ENCODE data around the gene CDK5RAP2. TPM values are rescaled to one million over a fixed set of nuclear protein-coding genes. Genes with fewer than 3 reads are reported as not detected.

CDK5RAP2 gene
- total and polyA plus RNA-seq, 10 of the 15 experiments (the other 5 are each of a cell fraction or from before 2014, with no cell fraction given), result 16.2 to 53.5 (median 34.5) TPM

- H3K79me2 ChIP-seq (ENCODE audit: control insufficient read depth, insufficient read depth, low read length), result no peaks in the 10 kb centered on the region
- H3K9me3 ChIP-seq (replicated peaks; ENCODE audit: control insufficient read depth, insufficient read depth, low read length), result no peaks in the 10 kb centered on the region
- no peaks in the 10 kb centered on the region for H4K20me1 ChIP-seq (ENCODE audit: control insufficient read depth, insufficient read depth)
- POLR2A ChIA-PET, result interaction anchor here (0.7 kb wide), 1 partner anchor 42 kb away, joined by 4 read pairs; no protein-coding TSS in a partner anchor
- RAD21 ChIA-PET (ENCODE audit: unreplicated experiment), result no interaction called here
- no peak overlapping the region for H3K4me2 ChIP-seq (ENCODE audit: control insufficient read depth, insufficient read depth)
- ATAC-seq, result no peak
- H3K27me3 ChIP-seq (replicated peaks in 1 of 2; ENCODE audit: control insufficient read depth in 2 of 2, insufficient read depth in 2 of 2, low read length in 1 of 2), result no peaks in the 10 kb centered on the region
- H3K4me1 ChIP-seq (ENCODE audit: control insufficient read depth, insufficient read depth, low read length), result no peaks in the 10 kb centered on the region
- no peak overlapping the region for H3K27ac ChIP-seq (ENCODE audit: control insufficient read depth, insufficient read depth)
- H2AFZ ChIP-seq (ENCODE audit: control insufficient read depth, low read depth, low read length), result no peak overlapping the region
- no peak for DNase-seq (ENCODE audit: low read depth, low spot score)
- no peak for FAIRE-seq
- BruUV-seq (replicated peaks), result no TSS peak
- no peak overlapping the region for H3K4me3 ChIP-seq
- H3K36me3 ChIP-seq (ENCODE audit: control insufficient read depth in 2 of 2, insufficient read depth in 2 of 2, low read length in 1 of 2), result peaks cover 10 to 22% of the 10 kb centered on the region in 2 experiments; a peak in 3 of 4 replicates
- in situ Hi-C loops (cut with MboI) (no loop called here), intact Hi-C loops (cut with micrococcal nuclease; ENCODE audit: unreplicated experiment) (no loop called here)
- SMC1A ChIA-PET (ENCODE audit: uncharacterized antibody, unreplicated experiment), result no interaction called here
- CTCF ChIA-PET, result no interaction called here
- no peak overlapping the region for H3K9ac ChIP-seq (ENCODE audit: control insufficient read depth, insufficient read depth, low read length)
- no peak for TF ChIP-seq ESRRA (IDR thresholded peaks at IDR 0.05; ENCODE audit: low read length)
Observed at GRCh38 chr9:120522032-120522431, 57.9 kb downstream of the CDK5RAP2 start.

- POLR2A ChIA-PET, result no interaction called here
- ATAC-seq, result no peak
- intact Hi-C loops (cut with micrococcal nuclease; ENCODE audit: unreplicated experiment), result no loop called here
Observed at GRCh38 chr9:120521101-120521500, 58.9 kb downstream of the CDK5RAP2 start.

More at GRCh38 chr9:120521101-120521500, 58.9 kb downstream of the CDK5RAP2 start:
- Histone ChIP-seq H2AFZ (ENCODE audit: control insufficient read depth, low read depth, low read length) (no peak overlapping the region), H4K20me1 (ENCODE audit: control insufficient read depth, insufficient read depth) (no peaks in the 10 kb centered on the region), H3K4me1 (ENCODE audit: control insufficient read depth, insufficient read depth, low read length) (no peaks in the 10 kb centered on the region), H3K27ac (ENCODE audit: control insufficient read depth, insufficient read depth) (no peak overlapping the region), H3K4me2 (ENCODE audit: control insufficient read depth, insufficient read depth) (no peak overlapping the region), H3K27me3 (replicated peaks in 1 of 2; ENCODE audit: control insufficient read depth in 2 of 2, insufficient read depth in 2 of 2, low read length in 1 of 2) (no peaks in the 10 kb centered on the region), H3K79me2 (ENCODE audit: control insufficient read depth, insufficient read depth, low read length) (no peaks in the 10 kb centered on the region), H3K4me3 (no peak overlapping the region), H3K36me3 (ENCODE audit: control insufficient read depth in 2 of 2, insufficient read depth in 2 of 2, low read length in 1 of 2) (peaks cover 7 to 22% of the 10 kb centered on the region in 2 experiments; a peak in 3 of 4 replicates), H3K9ac (ENCODE audit: control insufficient read depth, insufficient read depth, low read length) (no peak overlapping the region), H3K9me3 (replicated peaks; ENCODE audit: control insufficient read depth, insufficient read depth, low read length) (no peaks in the 10 kb centered on the region)
- in situ Hi-C loops (cut with MboI), result no loop called here
- CTCF ChIA-PET, result interaction anchor here (0.8 to 1.1 kb wide), 3 partner anchors 8 to 16 kb away, joined by 3 to 9 read pairs (median 3); no protein-coding TSS in a partner anchor
- SMC1A ChIA-PET (ENCODE audit: uncharacterized antibody, unreplicated experiment), result interaction anchor here (1.5 kb wide), 1 partner anchor 10 kb away, joined by 3 read pairs; no protein-coding TSS in a partner anchor
- RAD21 ChIA-PET (ENCODE audit: unreplicated experiment), result no interaction called here
- FAIRE-seq (no peak), DNase-seq (ENCODE audit: low read depth, low spot score) (no peak)
- TF ChIP-seq BCL3 (IDR thresholded peaks at IDR 0.05; ENCODE audit: borderline replicate concordance, insufficient read depth, low read depth, low read length, poor library complexity, severe bottlenecking) (no peak), PAX8 (IDR thresholded peaks at IDR 0.05) (no peak), CBFB (IDR thresholded peaks at IDR 0.05; ENCODE audit: low read depth) (no peak), CHD2 (IDR thresholded peaks at IDR 0.05; ENCODE audit: borderline replicate concordance, low read depth, low read length) (no peak), MEF2B (IDR thresholded peaks at IDR 0.05; ENCODE audit: partially characterized antibody, poor library complexity, severe bottlenecking) (no peak), PKNOX1 (IDR thresholded peaks at IDR 0.05) (no peak), ZNF384 (IDR thresholded peaks at IDR 0.05; ENCODE audit: borderline replicate concordance, low read depth, low read length) (no peak), RUNX3 (IDR thresholded peaks at IDR 0.05; ENCODE audit: low read length) (no peak), JUNB (IDR thresholded peaks at IDR 0.05) (no peak), ZNF687 (IDR thresholded peaks at IDR 0.05) (no peak)
- no TSS peak for BruUV-seq (replicated peaks)
- WGBS (ENCODE audit: insufficient coverage, insufficient replicate concordance, low lambda C conversion rate, missing lambda C conversion rate), result 96% methylated on average over 2 of the region's 2 CpGs
